K562 (cell line): Measurements from ENCODE around the gene APOL2. TPM values are rescaled to one million over a fixed set of nuclear protein-coding genes. Genes with fewer than 3 reads are reported as not detected.

Source experiments
- AFF4 ChIP-seq: sonication (generic); formaldehyde crosslinking; IDR thresholded peaks from 2 replicates; pipeline ENCODE4 v1.8.0; 2023; ENCODE audit warnings: mild to moderate bottlenecking, missing genetic modification reagents
- BCOR ChIP-seq: fragments of 450-650 bp; IDR thresholded peaks from 2 replicates; pipeline ENCODE4 v1.6.1; 2016
- EP400 ChIP-seq: fragments of 450-650 bp; IDR thresholded peaks from 2 replicates; pipeline ENCODE4 v1.6.1; 2017; ENCODE audit warnings: antibody characterized with exemption, mild to moderate bottlenecking, moderate library complexity
- GTF2B ChIP-seq: IDR thresholded peaks from 2 replicates; pipeline ENCODE4 v1.6.1; 2011; ENCODE audit not compliant: insufficient read length; ENCODE audit errors: extremely low read depth
- KDM4B ChIP-seq, 2 experiments: fragments of 450-650 bp in 1 of 2; sonication (generic) in 1 of 2; IDR thresholded peaks; 2 replicates each; pipeline ENCODE4 v1.6.1; 2016 to 2017; ENCODE audit warnings: borderline replicate concordance in 2 of 2, antibody characterized with exemption in 1 of 2, low read depth in 1 of 2, mild to moderate bottlenecking in 1 of 2
- KLF13 ChIP-seq: fragments of 450-650 bp; IDR thresholded peaks from 2 replicates; pipeline ENCODE4 v1.6.1; 2016; ENCODE audit warnings: missing genetic modification characterization, low read depth, mild to moderate bottlenecking, missing compliant biosample characterization, moderate library complexity, borderline replicate concordance
- NFE2L1 ChIP-seq: fragments of 450-650 bp; IDR thresholded peaks from 2 replicates; pipeline ENCODE4 v1.6.1; 2016; ENCODE audit warnings: missing genetic modification characterization, low read depth, mild to moderate bottlenecking, missing compliant biosample characterization, moderate library complexity, borderline replicate concordance
- NFRKB ChIP-seq: fragments of 450-650 bp; IDR thresholded peaks from 2 replicates; pipeline ENCODE4 v1.6.1; 2016; ENCODE audit warnings: low read depth
- NKRF ChIP-seq: fragments of 450-650 bp; IDR thresholded peaks from 2 replicates; pipeline ENCODE4 v1.6.1; 2016; ENCODE audit warnings: borderline replicate concordance
- REST ChIP-seq, 2 experiments: fragments of 450-650 bp; formaldehyde crosslinking in 1 of 2; IDR thresholded peaks; 2 replicates each; pipeline versions ENCODE4 v1.4.0 to v1.6.1; 2014 to 2020; ENCODE audit warnings: mild to moderate bottlenecking in 2 of 2, borderline replicate concordance in 1 of 2, low read depth in 1 of 2
- STAT5A ChIP-seq: IDR thresholded peaks from 2 replicates; pipeline ENCODE4 v1.6.1; 2012; ENCODE audit warnings: low read length, inconsistent platforms, borderline replicate concordance
- polyA plus RNA-seq, 8 experiments: library from polyadenylated mRNA; depleted of rRNA in 4 of 8; stranded (reverse) in 5 of 8; unstranded in 3 of 8; fragments of >200 nt; fragmentation: Nextera tagmentation in 2 of 8; fragmentation: Illumina TruSeq in 1 of 8; extraction: Ambion mirVana in 2 of 8; extraction: Trizol in 1 of 8; gene quantifications; 2 replicates each; pipeline versions ENCODE4 v1.2.1 to v1.2.3, GENCODE V29; 2011 to 2014; ENCODE audit warnings: inconsistent platforms in 1 of 8, missing spikeins in 1 of 8
- total RNA-seq, 7 experiments: library from RNA; depleted of rRNA in 6 of 7; stranded (reverse); fragments of >200 nt in 6 of 7; fragmentation: Illumina TruSeq in 2 of 7; extraction: Trizol in 2 of 7; gene quantifications; 2 replicates each; pipeline versions ENCODE4 v1.2.1 to v1.2.3, GENCODE V29; 2011 to 2021; ENCODE audit warnings: low replicate concordance in 1 of 7

APOL2 gene
- total and polyA plus RNA-seq, 9 of the 15 experiments (the other 6 are each of a cell fraction or from before 2014, with no cell fraction given) = 2.7 to 10.6 (median 8.9) TPM

- TF ChIP-seq REST (IDR thresholded peaks at IDR 0.05; ENCODE audit: borderline replicate concordance) (no peak), REST (CRISPR knock-in tag; IDR thresholded peaks at IDR 0.05; ENCODE audit: low read depth) (no peak), AFF4 (CRISPR knock-in tag) (no peak), GTF2B (no peak), NFRKB (0 out of 2 replicates have a peak, but pooled peaks have one; percentile 47), NFE2L1 (tag) (no peak), KLF13 (tag) (no peak), KDM4B (IDR thresholded peaks at IDR 0.05; ENCODE audit: borderline replicate concordance in 2 of 2, low read depth in 1 of 2) (no peak), STAT5A (peak; percentile 90), NKRF (no peak), EP400 (peak; percentile 57), BCOR (no peak; the same call in 1 of the 2 replicates)
These were observed 37.6 kb downstream of the APOL2 start, which contains the start of gene APOL4 (continued) for GRCh38 chr22:36201630-36202319.
